KOPT-K1 (cell line): ENCODE results near the gene GRK6.

Experiments
- H3K27ac ChIP-seq: fragments of 200-600 bp; sonication (generic); 2 replicates; pipeline ENCODE4 v1.5.1; 2016; ENCODE audit warnings: antibody characterized with exemption, mild to moderate bottlenecking, low read depth, low read length; ENCODE audit not compliant: poor library complexity, severe bottlenecking
- H3K36me3 ChIP-seq: fragments of 200-600 bp; sonication (generic); 2 replicates; pipeline ENCODE4 v1.5.1; 2017; ENCODE audit warnings: antibody characterized with exemption, mild to moderate bottlenecking, low read length, moderate library complexity; ENCODE audit not compliant: insufficient read depth
- H3K9me3 ChIP-seq: fragments of 200-600 bp; sonication (generic); 2 replicates; pipeline ENCODE4 v1.5.1; 2017; ENCODE audit warnings: antibody characterized with exemption, low read length, mild to moderate bottlenecking; ENCODE audit not compliant: insufficient read depth, poor library complexity, severe bottlenecking

GRK6 gene

DNA sequence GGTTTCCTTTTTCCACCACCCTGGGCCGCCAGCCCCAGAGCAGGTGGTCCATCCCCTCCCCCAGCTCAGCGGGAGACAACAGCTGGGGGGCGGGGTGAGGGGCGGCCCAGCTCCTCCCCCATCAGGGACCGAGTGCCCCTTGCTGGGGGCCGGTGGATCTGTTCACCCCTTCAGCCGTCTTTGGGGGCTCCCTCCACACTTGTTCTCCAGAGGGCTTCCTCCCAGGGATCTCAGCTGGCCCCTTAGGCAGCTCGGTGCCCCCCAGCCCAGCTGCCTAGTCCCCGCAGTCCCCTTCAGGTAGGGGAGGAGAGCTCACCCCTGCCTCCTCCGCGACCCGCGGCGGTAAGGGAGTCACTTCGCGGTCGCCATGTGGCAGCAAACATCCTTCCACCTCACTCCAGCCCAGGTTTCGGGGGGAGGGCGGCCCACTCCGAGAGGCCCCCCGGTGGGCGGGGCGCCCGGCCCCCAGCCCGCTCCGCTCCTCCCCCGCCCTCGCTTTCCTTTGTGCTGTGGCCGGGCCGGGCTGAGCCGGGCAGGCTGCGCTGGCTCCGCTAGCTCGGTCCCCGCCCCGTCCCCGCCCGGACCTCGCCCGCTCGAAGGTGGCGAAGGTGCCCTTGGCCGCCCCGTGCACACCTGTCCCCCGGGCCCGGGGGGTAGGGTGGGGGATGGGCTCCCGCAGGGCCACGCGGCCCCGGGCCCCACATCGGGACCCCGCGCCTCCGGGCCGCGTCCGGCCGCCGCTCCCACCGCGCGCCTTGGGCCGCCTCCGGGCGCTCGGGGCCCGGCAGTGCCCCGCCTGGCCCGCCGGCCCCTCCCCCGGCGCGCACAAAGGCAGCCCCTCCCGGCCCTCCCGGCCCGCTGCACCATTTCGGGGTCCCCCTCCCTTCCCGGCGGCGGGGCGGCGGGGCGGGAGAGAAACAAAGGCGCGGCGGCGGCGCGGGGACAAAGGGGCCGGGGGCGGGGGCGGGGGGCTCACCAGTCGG, 46.3 kb downstream of the GRK6 start:
- H3K9me3 ChIP-seq, result no peaks in the 10 kb centered on the region
- peaks cover 12% of the 10 kb centered on the region for H3K36me3 ChIP-seq
- H3K27ac ChIP-seq, result peak overlapping the region; percentile 61

DNA sequence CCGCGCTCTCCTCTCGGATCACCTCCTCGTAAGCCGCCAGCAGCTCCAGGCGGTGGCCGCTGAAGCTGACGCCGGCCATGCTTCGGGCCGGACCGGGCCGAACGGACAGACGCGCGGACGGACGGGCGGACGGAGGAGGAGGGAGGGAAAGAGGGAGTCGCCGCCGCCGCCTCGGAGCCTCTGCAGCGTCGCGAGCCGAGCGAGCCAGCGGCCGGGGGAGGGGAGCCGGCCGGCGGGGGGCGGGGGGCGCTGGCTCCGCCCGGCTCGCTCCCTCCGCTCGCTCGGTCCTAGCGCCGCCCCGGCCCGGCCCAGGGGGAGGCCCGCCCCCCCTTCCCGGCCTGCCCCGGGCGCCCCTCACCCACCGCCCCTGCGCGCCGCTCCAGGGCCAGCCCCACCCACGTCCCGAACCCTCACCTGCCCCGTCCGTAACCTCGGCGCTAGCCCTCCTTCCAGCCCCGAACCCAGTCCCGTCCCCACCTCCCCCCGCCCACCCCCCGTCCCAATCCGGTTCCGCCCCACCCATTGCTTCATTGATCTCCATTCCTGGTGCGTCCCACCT, 47.0 kb downstream of the GRK6 start, which contains the start of gene DBN1:
Gene DBN1 (minus strand): TSS at position 192 of the 559 bp plus-strand sequence. CDS start 113 bp downstream, at position 79.
- H3K27ac ChIP-seq, result peak within 1 kb of the TSS; percentile 61
- H3K36me3 ChIP-seq, result peaks cover 5% of the 10 kb centered on the region
- no peaks in the 10 kb centered on the region for H3K9me3 ChIP-seq

GRCh38 chr5:177474002-177474476, 47.6 kb downstream of the GRK6 start:
- H3K9me3 ChIP-seq, result no peaks in the 10 kb centered on the region
- H3K27ac ChIP-seq, result no peak overlapping the region
- H3K36me3 ChIP-seq, result 0 out of 2 replicates have a peak, but pooled peaks cover under 1% of the 10 kb centered on the region

- no peaks in the 10 kb centered on the region for H3K36me3 ChIP-seq
- no peaks in the 10 kb centered on the region for H3K9me3 ChIP-seq
- H3K27ac ChIP-seq, result no peak overlapping the region
These were observed 48.5 kb downstream of the GRK6 start for GRCh38 chr5:177474846-177475562.

GRCh38 chr5:177475563-177476427, 49.3 kb downstream of the GRK6 start:
- Histone ChIP-seq H3K27ac (no peak overlapping the region), H3K9me3 (no peaks in the 10 kb centered on the region), H3K36me3 (no peaks in the 10 kb centered on the region)

GRCh38 chr5:177476531-177477233, 50.2 kb downstream of the GRK6 start:
- H3K27ac ChIP-seq, result no peak overlapping the region

GRCh38 chr5:177477701-177478477, 51.4 kb downstream of the GRK6 start:
- Histone ChIP-seq H3K27ac (no peak overlapping the region), H3K9me3 (no peaks in the 10 kb centered on the region), H3K36me3 (no peaks in the 10 kb centered on the region)

More at GRCh38 chr5:177476531-177477233, 50.2 kb downstream of the GRK6 start:
- Histone ChIP-seq H3K36me3 (no peaks in the 10 kb centered on the region), H3K9me3 (no peaks in the 10 kb centered on the region)

- no peaks in the 10 kb centered on the region for H3K9me3 ChIP-seq
- H3K36me3 ChIP-seq, result no peaks in the 10 kb centered on the region
- no peak overlapping the region for H3K27ac ChIP-seq
These were observed 52.5 kb downstream of the GRK6 start for GRCh38 chr5:177478711-177479646.

- Histone ChIP-seq H3K27ac (no peak overlapping the region), H3K9me3 (no peaks in the 10 kb centered on the region), H3K36me3 (no peaks in the 10 kb centered on the region)
These were observed 53.3 kb downstream of the GRK6 start for GRCh38 chr5:177479774-177480173.

DNA sequence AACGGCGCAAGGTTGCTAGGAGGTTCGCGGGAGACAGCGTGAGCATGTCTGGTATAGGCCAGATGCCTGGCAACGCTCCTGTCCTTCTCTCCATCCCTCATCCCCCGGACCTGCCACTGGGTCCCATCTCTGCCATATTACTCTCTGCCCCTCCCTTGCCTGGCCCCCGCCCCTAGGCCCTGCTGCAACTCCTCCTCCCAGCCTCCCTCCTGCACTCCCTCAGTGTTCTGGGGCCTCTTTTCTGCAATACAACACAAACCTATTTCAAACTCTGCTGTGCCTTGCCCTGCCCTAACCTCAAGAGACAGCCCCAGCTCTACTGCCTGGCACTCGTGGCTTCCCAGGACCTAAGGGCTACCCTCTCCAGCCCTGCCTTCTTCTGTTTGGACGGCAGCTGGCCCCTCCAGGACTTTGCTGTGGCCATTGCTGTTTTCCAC, 55.9 kb downstream of the GRK6 start:
- H3K9me3 ChIP-seq, result no peaks in the 10 kb centered on the region
- H3K27ac ChIP-seq, result no peak overlapping the region
- H3K36me3 ChIP-seq, result no peaks in the 10 kb centered on the region

DNA sequence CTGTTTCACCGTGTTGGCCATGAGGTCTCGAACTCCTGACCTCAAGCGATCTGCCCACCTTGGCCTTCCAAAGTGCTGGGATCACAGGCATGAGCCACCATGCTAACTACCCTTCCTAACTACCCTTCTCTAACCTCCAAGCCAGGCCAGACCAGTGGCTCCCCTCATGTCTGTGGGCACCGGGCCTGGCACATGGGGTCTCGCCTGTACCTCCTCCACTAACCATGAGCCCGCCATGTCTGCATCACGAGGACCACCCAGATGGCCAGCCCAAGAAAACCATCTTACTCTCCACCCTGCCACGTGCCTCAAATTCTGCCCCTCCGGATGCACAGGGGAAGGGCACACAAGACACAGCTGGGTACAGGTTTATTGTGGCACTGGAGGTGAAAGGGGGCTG, 56.6 kb downstream of the GRK6 start:
- no peaks in the 10 kb centered on the region for H3K9me3 ChIP-seq
- no peaks in the 10 kb centered on the region for H3K36me3 ChIP-seq

More for the DNA sequence above, 56.6 kb downstream of the GRK6 start:
- H3K27ac ChIP-seq, result no peak overlapping the region
